HG03469 (cell line): Measurements from ENCODE around the gene FLNB.

ENCODE experiments used
- ATAC-seq: cut with Tn5 transposase; IDR thresholded peaks from one replicate; pipeline ENCODE4 v1.9.1; 2021; ENCODE audit warnings: mild to moderate bottlenecking, moderate library complexity, moderate number of reproducible peaks; ENCODE audit not compliant: unreplicated experiment

FLNB gene

DNA sequence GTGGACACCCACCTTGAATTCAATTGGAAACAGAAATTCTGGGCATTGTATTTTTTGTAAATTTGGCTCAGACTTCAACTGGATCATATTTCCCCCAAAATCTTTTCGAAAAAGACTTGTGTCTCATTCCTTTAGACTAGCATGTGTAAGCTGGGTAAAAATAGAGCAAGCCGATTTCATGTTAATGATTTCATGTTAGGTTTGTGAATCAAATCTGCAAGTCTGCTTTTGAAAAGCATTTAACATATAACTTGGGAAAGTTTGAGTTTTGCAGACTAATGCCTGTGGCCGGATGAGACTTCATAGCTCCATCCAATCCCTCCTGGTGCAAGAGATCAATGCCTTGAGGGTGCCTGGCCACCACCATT, 64.5 kb downstream of the FLNB start:
- no peak for ATAC-seq

GRCh38 chr3:58073301-58074108, 65.3 kb downstream of the FLNB start:
- ATAC-seq: no peak

DNA sequence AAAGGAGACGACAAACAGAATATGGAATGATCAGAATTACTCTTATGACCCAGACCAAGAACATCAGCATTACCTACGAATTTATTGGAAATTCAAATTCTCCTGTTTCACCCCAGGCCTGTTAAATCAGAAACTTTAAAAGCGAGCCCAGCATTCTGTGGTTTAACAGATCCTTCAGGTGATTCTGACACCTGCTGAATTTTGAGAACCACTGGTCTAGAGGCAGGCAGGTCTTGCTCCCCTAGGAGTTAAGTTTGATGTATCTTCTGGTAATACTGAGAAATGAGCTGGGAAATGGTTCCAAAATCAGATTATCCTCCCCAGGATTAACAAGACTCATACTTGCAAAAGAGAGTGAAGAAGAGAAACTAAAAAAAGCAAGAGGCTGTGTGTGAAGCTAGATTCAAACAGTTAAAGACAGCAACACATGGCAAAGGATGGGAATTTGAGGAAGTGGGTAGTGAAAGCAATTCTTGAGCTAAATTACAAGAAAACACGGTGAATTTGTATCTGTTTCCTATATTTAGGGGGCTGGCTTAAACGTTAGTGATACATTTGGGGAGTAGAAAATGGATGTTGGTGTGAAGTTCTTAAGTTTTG, 66.0 kb downstream of the FLNB start:
- ATAC-seq: no peak

DNA sequence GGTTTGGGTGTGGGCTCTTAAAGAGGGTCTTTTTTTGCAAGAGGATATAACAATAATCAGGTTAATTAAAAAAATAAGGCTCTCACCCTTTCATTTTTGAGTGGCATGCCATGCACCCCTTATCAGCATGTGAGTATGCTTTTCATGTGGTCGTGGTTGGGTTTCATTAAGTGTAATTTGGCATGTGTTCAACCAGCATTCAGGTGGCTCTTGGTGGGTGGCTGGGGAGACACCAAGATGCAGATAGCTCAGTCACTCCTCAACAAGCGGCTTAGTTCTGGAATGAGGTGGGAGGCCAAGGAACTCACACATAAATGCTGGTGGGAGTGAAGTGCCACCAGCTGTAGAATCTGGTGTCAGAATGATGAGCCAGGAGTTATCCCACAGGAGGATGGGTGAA, 66.8 kb downstream of the FLNB start:
- ATAC-seq: no peak

DNA sequence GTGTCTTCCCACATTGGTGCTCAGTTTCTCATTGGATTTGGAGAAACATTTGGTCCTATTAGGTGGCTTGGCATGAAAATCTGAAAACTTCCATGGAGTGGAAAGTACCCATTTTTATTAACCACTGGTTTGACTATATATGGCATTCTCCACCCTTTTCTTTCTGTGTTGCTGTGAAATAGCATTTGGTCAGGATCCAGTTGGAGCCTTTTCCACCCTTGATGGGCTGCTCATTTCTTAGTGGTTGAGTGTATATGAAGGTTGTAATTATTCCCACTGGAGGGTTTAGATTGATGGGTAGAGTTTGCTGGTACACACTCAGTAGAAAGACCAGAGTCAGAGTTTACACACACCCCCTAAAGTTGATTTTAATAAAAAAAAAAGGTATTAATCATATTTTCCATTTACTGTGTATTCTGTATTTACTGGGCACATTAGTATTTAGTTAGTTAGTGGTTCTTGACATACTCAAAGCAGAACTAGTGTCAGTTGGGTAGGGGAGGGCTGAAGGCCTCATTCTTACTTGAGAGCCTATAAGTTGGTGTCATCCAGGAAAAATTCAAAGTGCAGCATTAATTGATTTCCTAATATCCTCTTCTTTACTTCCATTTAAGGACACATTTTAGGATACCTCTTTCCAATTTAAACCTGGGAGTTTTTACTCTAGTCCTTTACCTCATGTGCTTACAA, 69.5 kb downstream of the FLNB start:
- no peak for ATAC-seq

- ATAC-seq: no peak
Observed at GRCh38 chr3:58078610-58079009, 70.4 kb downstream of the FLNB start.

- no peak for ATAC-seq
Observed at GRCh38 chr3:58079773-58080172, 71.6 kb downstream of the FLNB start.

DNA sequence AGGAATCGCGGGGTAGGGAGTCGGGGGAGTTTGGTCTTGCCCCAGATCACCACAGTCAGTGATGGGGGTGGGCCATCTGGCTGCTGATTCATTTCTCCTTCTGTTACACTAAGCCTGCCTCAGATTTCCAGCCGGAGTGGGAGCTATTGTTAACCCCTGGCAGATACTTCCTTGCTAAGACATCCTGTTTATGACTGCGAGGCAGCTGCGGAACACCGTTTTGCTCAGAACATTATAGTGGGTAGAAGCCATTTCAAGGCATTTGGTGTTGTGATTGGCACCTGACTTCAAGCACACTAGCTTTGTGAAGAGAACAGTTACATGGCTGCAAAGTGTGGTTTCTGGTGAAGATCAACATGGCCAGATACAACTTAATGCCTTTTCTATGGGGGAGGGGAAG, 73.8 kb downstream of the FLNB start:
- no peak for ATAC-seq

- no peak for ATAC-seq
Observed at GRCh38 chr3:58084166-58084565, 75.9 kb downstream of the FLNB start.

- ATAC-seq: no peak
Observed at GRCh38 chr3:58084788-58085543, 76.7 kb downstream of the FLNB start.

DNA sequence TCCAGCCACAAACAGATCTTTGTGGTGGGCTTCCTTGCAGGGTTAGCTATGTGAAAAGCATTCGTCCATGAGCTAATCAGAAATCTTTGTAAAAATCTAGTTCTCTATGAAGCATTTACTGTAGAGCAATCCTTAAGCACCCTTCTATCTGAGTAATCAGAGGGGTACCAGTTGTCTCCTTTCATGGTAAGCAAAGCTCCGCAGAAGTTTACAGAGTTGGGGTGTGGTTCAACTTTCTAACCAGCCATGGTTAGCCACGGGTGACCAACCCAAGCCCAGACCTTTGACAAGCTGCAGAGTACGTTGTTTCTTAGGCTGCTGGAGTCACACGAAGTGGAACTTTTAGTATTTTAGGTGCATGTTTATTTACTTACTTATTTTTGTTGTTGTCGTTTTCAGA, 77.4 kb downstream of the FLNB start:
- ATAC-seq: no peak

GRCh38 chr3:58088501-58088900, 80.3 kb downstream of the FLNB start:
- no peak for ATAC-seq

DNA sequence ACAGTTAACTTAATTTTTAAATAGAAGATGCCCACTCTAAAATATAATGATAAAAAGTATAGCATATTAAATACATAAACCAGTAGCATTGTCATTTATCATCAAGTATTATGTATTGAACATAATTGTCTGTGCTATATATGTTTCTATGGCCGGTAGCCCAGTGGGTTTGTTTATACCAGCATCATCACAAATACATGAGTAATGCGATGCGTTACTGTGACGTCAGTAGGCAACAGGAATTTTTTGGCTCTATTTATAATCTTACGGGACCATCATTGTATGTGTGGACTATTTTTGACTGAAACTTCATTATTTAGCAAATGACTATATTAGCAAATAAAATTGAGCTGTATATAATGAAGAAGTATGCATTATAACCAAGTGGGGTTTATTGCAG, 82.1 kb downstream of the FLNB start:
- no peak for ATAC-seq

- no peak for ATAC-seq
Observed at GRCh38 chr3:58092521-58092920, 84.3 kb downstream of the FLNB start.

DNA sequence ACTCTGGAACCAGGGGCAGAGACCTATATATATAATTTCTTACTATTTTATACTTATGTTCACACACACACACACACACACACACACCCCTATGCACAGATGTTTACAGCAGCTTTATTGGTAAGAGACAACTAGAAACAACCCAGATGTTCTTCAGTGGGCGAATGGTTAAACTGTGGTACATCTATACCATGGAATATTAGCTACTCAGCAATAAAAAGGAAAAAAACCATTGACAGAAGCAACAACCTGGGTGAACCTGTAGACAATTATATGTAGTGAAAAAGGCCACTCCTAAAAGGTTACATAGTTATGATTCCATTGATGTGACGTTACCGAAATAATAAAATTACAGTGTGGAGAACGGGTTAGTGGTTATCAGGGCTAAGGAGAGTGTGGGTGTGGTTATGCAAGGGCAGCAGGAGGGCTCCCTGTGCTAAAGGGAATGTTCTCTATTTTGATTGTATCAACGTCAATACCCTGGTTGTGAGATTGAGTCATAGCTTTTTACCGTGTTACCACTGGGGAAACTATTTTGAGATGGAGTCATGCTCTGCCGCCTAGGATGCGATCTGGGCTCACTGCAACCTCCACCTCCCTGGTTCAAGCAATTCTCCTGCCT, 85.5 kb downstream of the FLNB start:
- ATAC-seq: no peak

- ATAC-seq: no peak
Observed at GRCh38 chr3:58094657-58095056, 86.4 kb downstream of the FLNB start.

- ATAC-seq: no peak
Observed at GRCh38 chr3:58095603-58096138, 87.4 kb downstream of the FLNB start.

- no peak for ATAC-seq
Observed at GRCh38 chr3:58098531-58098930, 90.3 kb downstream of the FLNB start.

GRCh38 chr3:58099865-58100264, 91.6 kb downstream of the FLNB start:
- no peak for ATAC-seq

GRCh38 chr3:58101499-58102389, 93.5 kb downstream of the FLNB start:
- no peak for ATAC-seq
